Bronchial epithelial cell (primary cell): ENCODE measurements around the gene CFDP1. TPM values are rescaled to one million over a fixed set of nuclear protein-coding genes. Genes with fewer than 3 reads are reported as not detected.

Source experiments
- DNase-seq: peaks from one replicate; pipeline ENCODE4 v3.0.0-alpha.2; 2010; ENCODE audit warnings: low read depth
- FAIRE-seq: peaks from 2 replicates; lab custom pipeline; 2011; peaks lifted over from hg19 to GRCh38; lab: Jason Lieb, UNC
- H3K27me3 ChIP-seq: 2 replicates; pipeline ENCODE4 v1.5.1; 2011; ENCODE audit warnings: low read length; ENCODE audit not compliant: control insufficient read depth, insufficient read depth
- H3K36me3 ChIP-seq: 2 replicates; pipeline ENCODE4 v1.5.1; 2011; ENCODE audit warnings: low read length; ENCODE audit not compliant: control insufficient read depth, insufficient read depth
- H3K4me3 ChIP-seq: 2 replicates; pipeline ENCODE4 v1.5.1; 2011; ENCODE audit warnings: mild to moderate bottlenecking, low read depth, low read length, control low read depth
- total RNA-seq: library from RNA; depleted of rRNA; stranded (reverse); fragments of >200 nt; gene quantifications from 2 replicates; pipeline ENCODE4 v1.2.1, GENCODE V29; 2014
- TF ChIP-seq, protein P1 (sequence below): IDR thresholded peaks from 2 replicates; pipeline ENCODE4 v1.5.1; 2011; ENCODE audit warnings: mild to moderate bottlenecking, moderate library complexity, low read length, control low read depth, inconsistent platforms; ENCODE audit not compliant: insufficient read depth, severe bottlenecking

CFDP1 gene
- total RNA-seq, 1 donor from 2014 or later: 46.6 TPM

DNA sequence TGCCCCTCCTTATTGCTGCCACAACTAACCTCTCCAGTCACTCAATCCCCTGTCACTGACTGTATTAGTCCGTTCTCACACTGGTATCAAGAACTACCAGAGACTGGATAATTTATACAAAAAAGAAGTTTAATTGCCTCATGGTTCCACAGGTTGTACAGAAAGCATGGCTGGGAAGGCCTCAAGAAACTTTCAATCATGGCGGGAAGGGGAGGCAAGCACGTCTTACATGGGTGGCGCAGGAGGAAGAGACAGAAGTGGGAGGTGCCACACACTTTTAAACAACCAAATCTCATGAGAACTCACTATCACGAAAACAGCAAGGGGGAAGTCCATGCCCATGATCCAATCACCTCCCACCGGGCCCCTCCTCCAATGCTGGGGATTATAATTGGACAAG is 95.9 kb downstream of the CFDP1 start:
- TF ChIP-seq, protein P1, sequence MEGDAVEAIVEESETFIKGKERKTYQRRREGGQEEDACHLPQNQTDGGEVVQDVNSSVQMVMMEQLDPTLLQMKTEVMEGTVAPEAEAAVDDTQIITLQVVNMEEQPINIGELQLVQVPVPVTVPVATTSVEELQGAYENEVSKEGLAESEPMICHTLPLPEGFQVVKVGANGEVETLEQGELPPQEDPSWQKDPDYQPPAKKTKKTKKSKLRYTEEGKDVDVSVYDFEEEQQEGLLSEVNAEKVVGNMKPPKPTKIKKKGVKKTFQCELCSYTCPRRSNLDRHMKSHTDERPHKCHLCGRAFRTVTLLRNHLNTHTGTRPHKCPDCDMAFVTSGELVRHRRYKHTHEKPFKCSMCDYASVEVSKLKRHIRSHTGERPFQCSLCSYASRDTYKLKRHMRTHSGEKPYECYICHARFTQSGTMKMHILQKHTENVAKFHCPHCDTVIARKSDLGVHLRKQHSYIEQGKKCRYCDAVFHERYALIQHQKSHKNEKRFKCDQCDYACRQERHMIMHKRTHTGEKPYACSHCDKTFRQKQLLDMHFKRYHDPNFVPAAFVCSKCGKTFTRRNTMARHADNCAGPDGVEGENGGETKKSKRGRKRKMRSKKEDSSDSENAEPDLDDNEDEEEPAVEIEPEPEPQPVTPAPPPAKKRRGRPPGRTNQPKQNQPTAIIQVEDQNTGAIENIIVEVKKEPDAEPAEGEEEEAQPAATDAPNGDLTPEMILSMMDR: no peak
- Histone ChIP-seq H3K27me3 (no peaks in the 10 kb centered on the region), H3K36me3 (no peaks in the 10 kb centered on the region), H3K4me3 (no peak overlapping the region)
- no peak for FAIRE-seq
- no peak for DNase-seq

DNA sequence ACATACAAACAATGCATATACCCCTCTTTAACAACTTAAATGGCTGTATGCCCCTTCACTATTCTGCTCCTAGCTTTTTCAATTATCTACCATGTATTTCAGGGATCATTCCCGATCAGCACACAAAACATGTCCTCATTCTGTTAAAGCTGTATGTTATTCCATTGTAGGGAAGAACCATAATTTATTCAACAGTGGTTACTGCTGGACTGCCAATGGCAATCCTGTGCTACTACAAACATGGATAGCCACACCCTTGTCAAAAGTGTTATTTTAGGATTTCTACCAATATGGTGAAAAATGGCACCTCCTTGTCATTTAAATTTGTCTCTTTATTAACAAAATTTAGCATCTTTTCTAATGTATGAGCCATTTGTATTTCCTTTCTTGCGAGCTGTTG is 96.8 kb downstream of the CFDP1 start:
- H3K36me3 ChIP-seq: no peaks in the 10 kb centered on the region
- no peak for FAIRE-seq
- TF ChIP-seq, protein P1: no peak

DNA sequence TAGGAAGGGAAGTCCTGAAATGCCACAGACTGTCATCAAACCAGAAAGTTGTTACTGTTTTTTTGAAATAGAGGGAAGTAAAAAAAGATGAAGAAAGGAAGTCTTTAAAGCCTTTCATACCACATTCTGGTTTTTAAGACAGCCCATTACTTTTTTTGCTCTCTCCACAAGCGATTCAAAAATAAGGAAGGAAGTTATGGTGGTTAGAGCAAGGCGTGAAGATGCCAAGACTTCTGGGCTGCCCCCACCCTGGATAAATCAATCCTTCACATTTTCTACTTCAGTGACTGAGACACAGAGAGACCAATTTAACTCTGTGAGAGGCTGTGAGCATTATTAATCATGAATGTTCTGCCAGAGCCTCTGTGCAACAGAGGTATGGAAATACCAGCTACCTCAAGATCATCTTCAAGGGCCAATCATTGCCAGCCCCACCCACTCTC is 99.6 kb downstream of the CFDP1 start:
- Histone ChIP-seq H3K4me3 (no peak overlapping the region), H3K27me3 (no peaks in the 10 kb centered on the region), H3K36me3 (no peaks in the 10 kb centered on the region)
- TF ChIP-seq, protein P1: no peak
- DNase-seq: no peak
- no peak for FAIRE-seq

More for the DNA sequence above, 96.8 kb downstream of the CFDP1 start:
- Histone ChIP-seq H3K27me3 (no peaks in the 10 kb centered on the region), H3K4me3 (no peak overlapping the region)
- no peak for DNase-seq

DNA sequence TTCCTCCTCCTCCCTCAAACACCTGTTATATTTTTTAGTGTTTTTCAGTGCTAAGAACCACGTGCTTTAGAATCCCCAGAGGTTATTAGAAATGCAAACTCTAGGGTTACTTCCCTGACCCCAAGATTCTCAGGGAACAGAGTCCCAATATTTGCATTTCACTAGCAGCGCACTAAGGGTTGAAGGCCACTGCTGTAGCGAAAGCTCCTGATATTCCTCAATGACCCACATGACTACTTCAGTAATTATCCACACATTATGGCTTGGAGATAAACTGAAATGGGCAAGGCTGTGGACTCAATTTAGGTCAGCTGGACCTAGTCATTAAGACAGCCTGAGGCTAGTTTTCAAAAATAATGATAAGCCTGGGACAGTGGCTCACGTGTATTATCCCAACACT is 103.4 kb downstream of the CFDP1 start:
- Histone ChIP-seq H3K27me3 (no peaks in the 10 kb centered on the region), H3K4me3 (no peak overlapping the region), H3K36me3 (no peaks in the 10 kb centered on the region)
- no peak for FAIRE-seq
- TF ChIP-seq, protein P1: no peak
- no peak for DNase-seq

DNA sequence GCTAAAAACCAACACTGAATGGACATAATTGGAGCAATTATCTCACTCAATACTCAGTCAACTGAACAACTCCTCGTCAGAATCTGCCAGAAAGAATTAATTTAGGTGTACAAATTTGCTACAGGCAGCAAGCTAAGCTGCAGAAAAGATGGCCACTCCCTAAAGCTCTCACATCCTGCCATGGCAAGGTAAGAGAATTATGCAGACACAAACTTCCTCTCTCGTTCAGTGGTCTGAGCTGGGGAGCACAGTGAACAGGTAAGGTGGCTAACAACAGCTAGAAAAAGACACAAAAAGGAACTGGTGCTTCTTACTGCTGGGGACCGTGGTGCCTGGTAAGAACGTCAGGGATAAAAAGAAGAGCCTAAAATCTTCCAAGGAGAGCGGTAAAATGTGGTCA is 107.0 kb downstream of the CFDP1 start:
- FAIRE-seq (no peak), DNase-seq (no peak)
- Histone ChIP-seq H3K36me3 (peaks cover 1% of the 10 kb centered on the region), H3K4me3 (no peak overlapping the region), H3K27me3 (no peaks in the 10 kb centered on the region)
- TF ChIP-seq, protein P1: no peak

DNA sequence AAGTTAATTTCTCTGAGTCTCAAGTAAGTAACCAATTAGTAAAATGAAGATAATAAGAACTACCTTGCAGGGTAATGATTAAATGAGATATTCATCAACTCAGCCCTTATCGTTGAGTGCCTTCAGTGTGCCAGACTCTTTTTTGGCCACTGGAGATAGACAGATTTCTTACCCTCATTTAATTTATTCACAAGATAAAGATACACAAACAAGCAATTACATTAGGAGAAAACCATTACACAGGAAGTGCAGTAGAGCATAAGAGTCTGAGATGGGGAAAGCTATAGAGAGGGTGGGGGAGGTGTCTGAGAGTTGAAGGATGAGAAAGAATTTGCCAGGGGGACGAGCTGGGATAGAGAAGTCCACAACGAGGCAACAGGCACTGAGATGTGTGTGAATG is 109.4 kb downstream of the CFDP1 start:
- TF ChIP-seq, protein P1: no peak
- H3K36me3 ChIP-seq: peaks cover 1% of the 10 kb centered on the region
- H3K27me3 ChIP-seq: no peaks in the 10 kb centered on the region
- FAIRE-seq (no peak), DNase-seq (no peak)
- H3K4me3 ChIP-seq: no peak overlapping the region
